Cardiac ventricle fibroblast (primary cell): ENCODE measurements around the gene WFDC2. TPM values are rescaled to one million over a fixed set of nuclear protein-coding genes. Genes with fewer than 3 reads are reported as not detected.

Source experiments
- total RNA-seq: library from RNA; depleted of rRNA; stranded (reverse); fragments of >200 nt; gene quantifications from 2 replicates; pipeline ENCODE4 v1.2.3, GENCODE V29; 2015

Gene WFDC2
- total RNA-seq, result not detected in 2 replicates

GRCh38 chr20:45469336-45470261 lies at the start of gene WFDC2:
Gene WFDC2, plus strand, starts transcription at chr20:45469753. Its CDS starts 29 bp downstream, at chr20:45469782.

GRCh38 chr20:45515147-45515913 lies 45.8 kb downstream of the WFDC2 start, which contains the start of gene SPINT3:
Gene SPINT3, minus strand, starts transcription at chr20:45515622. Its CDS starts 14 bp downstream, at chr20:45515608.

Other genes starting within 250 kb of the WFDC2 start
- gene SEMG2, start 248.4 kb upstream of the WFDC2 start, total RNA-seq, result not detected in 2 replicates
- not detected in 2 replicates for gene SLPI, start 215.2 kb upstream of the WFDC2 start, total RNA-seq
- gene RBPJL, start 162.9 kb upstream of the WFDC2 start, total RNA-seq, result not detected in 2 replicates
- gene MATN4, start 161.5 kb upstream of the WFDC2 start, total RNA-seq, result not detected in 2 replicates
- 65.5 and 71.7 TPM in 2 replicates for gene SDC4, start 121.3 kb upstream of the WFDC2 start, total RNA-seq
- gene SYS1, start 106.6 kb upstream of the WFDC2 start, total RNA-seq, result 16.8 and 19.8 TPM in 2 replicates
- gene TP53TG5, start 91.4 kb upstream of the WFDC2 start, total RNA-seq, result not detected in 2 replicates
- 2.4 and 2.9 TPM in 2 replicates for gene DBNDD2, start 61.5 kb upstream of the WFDC2 start, total RNA-seq
- 85.3 and 91.4 TPM in 2 replicates for gene PIGT, start 53.6 kb upstream of the WFDC2 start, total RNA-seq
- not detected in 2 replicates for gene SPINT3, start 45.9 kb downstream of the WFDC2 start, total RNA-seq
- gene WFDC6, start 69.7 kb downstream of the WFDC2 start, total RNA-seq, result not detected in 2 replicates
- gene EPPIN, start 77.6 kb downstream of the WFDC2 start, total RNA-seq, result not detected in 2 replicates
- gene WFDC8, start 109.5 kb downstream of the WFDC2 start, total RNA-seq, result not detected in 2 replicates
- not detected in 2 replicates for gene WFDC10A, start 160.0 kb downstream of the WFDC2 start, total RNA-seq
- not detected in 2 replicates for gene WFDC9, start 161.5 kb downstream of the WFDC2 start, total RNA-seq
- gene WFDC11, start 200.5 kb downstream of the WFDC2 start, total RNA-seq, result not detected in 2 replicates
- not detected in 2 replicates for gene WFDC13, start 232.3 kb downstream of the WFDC2 start, total RNA-seq
- gene WFDC10B, start 235.3 kb downstream of the WFDC2 start, total RNA-seq, result not detected in 2 replicates